D341Med (cell line): ENCODE measurements around the gene NAA25.
"Not testable (repeated sequence)": the region's sequence is repeated elsewhere in the genome, so short reads cannot be mapped to it uniquely, and the experiment has no call there.

ENCODE experiments used
- DNase-seq: peaks from one replicate; pipeline ENCODE4 v3.0.0; 2012; ENCODE audit warnings: low spot score

NAA25 gene

GRCh38 chr12:112061137-112061536 is 47.4 kb downstream of the NAA25 start:
- no peak for DNase-seq

GRCh38 chr12:112049351-112049750 is 59.2 kb downstream of the NAA25 start:
- DNase-seq = peak; percentile 77

- DNase-seq = no peak
Measured at GRCh38 chr12:112046003-112046402, 62.6 kb downstream of the NAA25 start.

- DNase-seq = not testable (repeated sequence)
Measured at GRCh38 chr12:112036614-112037013, 72.0 kb downstream of the NAA25 start.

DNA sequence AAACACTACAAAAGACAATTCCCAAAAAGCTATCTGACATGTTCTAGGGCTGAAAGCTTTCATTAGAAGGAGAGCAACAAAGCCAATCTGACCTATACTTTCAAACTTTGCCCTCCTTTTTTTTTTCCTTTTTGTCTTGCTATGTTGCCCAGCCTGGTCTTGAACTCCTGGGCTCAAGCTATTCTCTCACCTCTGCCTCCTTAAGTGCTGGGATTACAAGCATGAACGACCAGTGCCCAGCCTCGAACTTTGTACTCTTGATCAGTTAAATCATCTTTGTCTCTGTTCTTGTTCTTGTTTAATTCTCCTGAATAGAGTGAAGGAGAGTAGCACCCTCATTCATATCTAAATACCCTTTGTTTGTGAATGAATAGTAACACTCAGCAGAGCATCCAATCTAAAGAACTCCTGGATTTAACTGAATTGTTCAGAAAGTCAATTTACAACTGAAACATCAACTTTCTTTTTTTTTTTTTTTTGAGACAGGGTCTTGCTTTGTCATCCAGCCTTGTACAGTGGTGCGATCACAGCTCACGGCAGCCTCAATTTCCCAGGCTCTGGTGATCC is 73.3 kb downstream of the NAA25 start:
- DNase-seq = no peak

GRCh38 chr12:112032292-112032691 is 76.3 kb downstream of the NAA25 start:
- DNase-seq = no peak

DNA sequence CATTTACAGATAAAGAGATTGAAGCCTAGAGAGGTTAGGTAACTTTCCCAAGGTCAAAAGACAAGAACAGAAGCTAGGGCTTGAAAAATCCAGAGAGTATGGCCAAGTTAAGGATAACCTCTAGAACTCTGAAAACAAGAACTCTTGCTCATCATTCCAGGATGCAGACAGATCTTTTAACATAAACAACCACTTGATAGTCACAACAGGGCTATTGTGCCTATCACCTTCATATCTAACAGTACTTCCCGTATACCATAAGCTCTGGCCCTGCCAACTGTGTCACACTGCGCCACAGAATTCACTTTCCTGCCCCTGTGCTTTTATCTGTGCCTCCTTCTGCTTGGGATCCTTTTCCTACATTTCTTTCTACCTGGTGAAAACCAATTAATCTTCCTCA is 77.1 kb downstream of the NAA25 start:
- DNase-seq = peak; percentile 26

- DNase-seq = no peak
Measured at GRCh38 chr12:112029301-112029700, 79.3 kb downstream of the NAA25 start.

GRCh38 chr12:112025808-112026375 is 82.7 kb downstream of the NAA25 start:
- no peak for DNase-seq

GRCh38 chr12:112023759-112024396 is 84.7 kb downstream of the NAA25 start:
- DNase-seq = no peak

DNA sequence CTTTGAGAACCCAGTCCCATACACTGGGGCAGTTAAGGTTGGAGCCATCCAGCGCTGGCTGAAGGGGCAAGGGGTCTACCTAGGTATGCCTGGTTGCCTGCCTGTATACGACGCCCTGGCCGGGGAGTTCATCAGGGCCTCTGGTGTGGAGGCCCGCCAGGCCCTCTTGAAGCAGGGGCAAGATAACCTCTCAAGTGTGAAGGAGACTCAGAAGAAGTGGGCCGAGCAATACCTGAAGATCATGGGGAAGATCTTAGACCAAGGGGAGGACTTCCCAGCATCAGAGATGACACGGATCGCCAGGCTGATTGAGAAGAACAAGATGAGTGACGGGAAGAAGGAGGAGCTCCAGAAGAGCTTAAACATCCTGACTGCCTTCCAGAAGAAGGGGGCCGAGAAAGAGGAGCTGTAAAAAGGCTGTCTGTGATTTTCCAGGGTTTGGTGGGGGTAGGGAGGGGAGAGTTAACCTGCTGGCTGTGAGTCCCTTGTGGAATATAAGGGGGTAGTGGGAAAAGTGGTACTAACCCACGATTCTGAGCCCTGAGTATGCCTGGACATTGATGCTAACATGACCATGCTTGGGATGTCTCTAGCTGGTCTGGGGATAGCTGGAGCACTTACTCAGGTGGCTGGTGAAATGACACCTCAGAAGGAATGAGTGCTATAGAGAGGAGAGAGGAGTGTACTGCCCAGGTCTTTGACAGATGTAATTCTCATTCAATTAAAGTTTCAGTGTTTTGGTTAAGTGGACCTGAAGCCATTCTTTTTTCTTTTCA is 86.2 kb downstream of the NAA25 start:
- DNase-seq = no peak

DNA sequence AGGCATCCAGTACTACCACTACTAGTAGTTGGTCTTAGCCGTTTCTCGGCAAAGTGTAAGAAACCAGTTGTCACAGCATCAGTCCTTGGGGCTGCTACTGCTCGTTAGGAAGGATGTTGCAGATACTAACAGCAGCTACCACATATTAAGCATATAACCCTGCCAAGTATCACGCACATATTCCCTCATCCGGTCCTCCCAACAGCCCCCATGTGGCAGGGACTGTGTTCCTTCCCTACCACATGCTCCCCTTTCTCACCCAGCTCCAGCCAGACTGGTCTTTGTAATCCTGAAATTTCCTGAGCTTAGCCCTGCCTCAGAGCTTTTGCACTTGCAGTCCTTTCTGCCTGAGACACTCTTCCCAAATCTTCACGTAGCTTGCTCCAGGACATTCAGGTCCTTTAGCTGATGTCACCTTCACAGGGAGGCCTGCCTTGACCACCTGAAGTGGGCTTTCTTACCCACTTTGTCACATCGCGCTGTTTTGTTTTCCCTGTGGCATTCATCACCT is 87.6 kb downstream of the NAA25 start:
- DNase-seq = no peak

DNA sequence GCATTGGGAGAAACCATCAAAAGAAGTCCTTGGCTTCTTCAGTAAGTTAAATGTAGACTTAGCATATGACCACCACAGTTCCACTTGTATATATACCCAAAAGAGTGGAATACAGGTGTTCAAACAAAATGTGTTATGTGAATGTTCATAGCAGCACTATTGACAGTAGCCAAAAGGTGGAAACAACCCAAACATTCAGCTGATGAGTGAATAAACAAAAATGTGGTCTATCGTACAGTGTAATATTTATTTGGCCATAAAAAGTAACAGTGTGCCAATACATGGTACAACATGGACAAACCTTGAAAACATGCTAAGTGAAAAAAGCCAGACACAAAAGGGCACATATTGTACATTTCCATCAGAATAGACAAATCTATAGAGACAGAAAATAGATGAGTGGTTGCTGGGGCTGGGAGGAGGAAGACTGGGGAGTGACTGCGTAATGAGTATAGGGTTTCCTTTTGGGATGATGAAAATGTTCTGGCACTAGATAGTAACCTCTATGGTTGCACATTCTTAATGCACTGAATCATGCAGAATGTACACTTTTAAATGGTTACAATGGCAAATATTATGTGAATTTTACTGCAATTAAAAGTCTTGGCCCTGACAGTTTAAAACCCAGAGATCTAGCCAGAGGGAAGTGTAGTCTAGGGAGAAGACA is 89.9 kb downstream of the NAA25 start:
- DNase-seq = no peak

DNA sequence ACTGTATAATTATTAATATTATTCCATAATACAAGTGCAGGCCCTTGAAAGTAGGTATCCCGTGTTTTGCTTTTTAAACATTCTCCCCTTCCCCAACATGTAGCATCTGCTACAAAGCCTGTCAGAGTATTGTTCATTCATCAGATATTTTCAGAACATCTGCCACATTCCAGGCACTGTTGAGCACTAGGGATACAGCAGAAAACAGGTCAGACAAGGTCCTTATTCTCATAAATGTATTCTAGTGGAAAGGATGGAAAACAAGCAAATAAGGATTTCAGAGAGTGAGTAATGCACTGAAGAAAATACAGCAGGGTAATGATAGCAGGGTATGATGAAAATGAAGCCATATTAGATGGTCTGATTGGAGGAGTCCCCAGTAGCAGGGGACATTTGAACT is 91.5 kb downstream of the NAA25 start:
- no peak for DNase-seq

DNA sequence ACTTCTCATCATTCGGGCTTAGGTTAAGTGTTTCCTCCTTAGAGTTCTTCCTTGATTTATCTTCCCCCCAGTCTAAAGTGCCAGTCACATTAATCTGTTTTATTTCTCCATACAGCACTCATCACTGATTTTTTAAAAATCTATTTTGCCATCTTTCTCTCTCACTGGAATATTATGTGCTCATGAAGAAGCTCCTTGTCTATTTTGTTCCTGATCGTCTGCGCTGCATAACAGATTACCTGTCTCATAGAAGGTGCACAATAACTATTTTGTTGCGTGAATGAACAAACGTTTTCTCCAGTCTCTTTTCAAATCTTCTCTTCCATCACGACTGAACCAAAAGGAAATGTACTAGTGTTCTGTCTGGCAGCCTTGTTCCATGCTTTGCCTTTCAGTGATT is 92.6 kb downstream of the NAA25 start:
- no peak for DNase-seq

GRCh38 chr12:112013601-112014402 is 94.8 kb downstream of the NAA25 start:
- DNase-seq = peak; percentile 71

DNA sequence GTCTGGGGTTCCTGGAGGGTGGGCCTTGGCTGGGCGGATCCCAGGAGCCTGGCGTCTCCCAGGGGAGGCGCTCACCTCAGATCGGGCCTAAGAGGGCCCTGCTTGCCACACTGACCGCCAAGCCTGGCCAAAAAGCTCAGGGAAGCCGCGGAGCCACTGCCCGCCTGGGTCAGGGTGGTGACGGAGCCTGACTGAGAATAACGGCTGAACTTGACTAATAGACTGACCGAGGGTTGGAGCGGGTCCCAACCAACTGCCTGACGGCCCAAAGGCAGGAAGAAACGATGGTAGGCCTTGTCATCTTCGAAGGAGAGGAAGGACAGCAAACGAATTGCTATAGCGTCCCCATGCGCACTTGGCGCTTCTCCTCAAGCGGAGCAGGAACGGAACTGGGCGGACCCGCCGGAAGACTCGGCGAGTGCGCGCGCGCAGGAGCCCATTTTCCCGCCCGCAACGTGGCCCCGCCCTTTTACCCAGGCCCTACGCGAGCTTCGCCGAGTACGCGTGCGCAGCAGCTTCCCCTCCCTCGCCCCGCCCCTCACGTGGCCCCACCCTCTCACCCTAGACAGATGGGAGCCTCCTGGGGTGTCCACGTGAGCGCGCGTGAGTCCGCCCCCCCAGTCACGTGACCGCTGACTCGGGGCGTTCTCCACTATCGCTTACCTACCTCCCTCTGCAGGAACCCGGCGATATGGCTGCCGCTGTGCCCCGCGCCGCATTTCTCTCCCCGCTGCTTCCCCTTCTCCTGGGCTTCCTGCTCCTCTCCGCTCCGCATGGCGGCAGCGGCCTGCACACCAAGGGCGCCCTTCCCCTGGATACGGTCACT is 95.6 kb downstream of the NAA25 start, which contains the start of the genes ERP29 and TMEM116:
Gene ERP29, plus strand, starts transcription at position 652 of the 826 bp plus-strand sequence. Its CDS starts 40 bp downstream, at position 692.
Gene TMEM116, minus strand, starts transcription at position 391 of the 826 bp plus-strand sequence. CDS start 7,895 bp downstream, outside the sequence.
- peak; percentile 99 for DNase-seq

DNA sequence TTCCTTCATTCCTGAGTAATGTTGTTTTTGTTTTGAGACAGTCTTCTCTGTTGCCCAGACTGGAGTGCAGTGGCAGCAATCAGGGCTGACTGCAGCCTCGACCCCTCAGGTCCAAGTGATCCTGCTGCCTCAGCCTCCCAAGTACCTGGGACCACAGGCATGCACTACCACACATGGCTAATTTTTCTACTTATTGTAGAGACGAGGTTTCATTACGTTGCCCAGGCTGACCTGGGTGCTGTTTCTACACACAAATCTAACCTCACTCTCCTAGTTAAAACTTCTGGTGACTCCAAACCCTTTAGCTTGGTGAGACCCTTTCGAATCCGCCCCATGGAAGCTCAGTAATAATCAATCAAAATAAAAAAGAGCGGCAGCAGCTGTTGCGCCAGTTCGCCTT is 96.9 kb downstream of the NAA25 start:
- DNase-seq = no peak

GRCh38 chr12:112010415-112011344 is 97.9 kb downstream of the NAA25 start:
- DNase-seq = no peak
